GM23248 (cell line): ENCODE measurements around the gene PTPN7.

Experiments
- EZH2 ChIP-seq: fragments of 200-600 bp; sonication (generic); IDR thresholded peaks from 2 replicates; pipeline ENCODE4 v1.6.1; 2018; ENCODE audit warnings: antibody characterized with exemption, mild to moderate bottlenecking; ENCODE audit not compliant: insufficient read depth, poor library complexity, severe bottlenecking
- EZH2phosphoT487 ChIP-seq: fragments of 200-600 bp; sonication (generic); IDR thresholded peaks from 2 replicates; pipeline ENCODE4 v1.6.1; 2018; ENCODE audit warnings: antibody characterized with exemption, moderate library complexity, mild to moderate bottlenecking, low read depth; ENCODE audit not compliant: insufficient read depth

DNA sequence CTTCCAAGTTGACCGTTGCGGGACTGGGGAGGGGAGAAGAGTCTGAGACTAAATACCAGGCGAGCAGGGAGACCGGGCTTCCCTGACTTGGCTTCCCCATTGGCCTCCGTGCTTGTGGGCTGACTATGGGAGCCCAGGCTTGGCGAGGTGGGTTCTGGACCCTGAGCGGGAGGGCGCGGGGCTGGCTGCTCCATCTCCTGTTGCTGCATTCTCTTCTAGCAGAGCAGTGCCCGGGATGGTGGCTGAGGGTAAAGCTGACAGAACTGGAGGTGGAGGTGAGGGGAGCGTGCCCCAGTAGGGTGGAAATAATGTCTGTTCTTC is 33.9 kb upstream of the PTPN7 start:
- no peak for TF ChIP-seq EZH2phosphoT487
- no peak for TF ChIP-seq EZH2
